GM18517 (cell line): Measurements from ENCODE around the gene ILKAP.
A peak's percentile ranks its signal among the peaks of the same experiment; 100 is the strongest.

Experiments used
- ATAC-seq: cut with Tn5 transposase; IDR thresholded peaks from one replicate; pipeline ENCODE4 v1.9.1; 2021; ENCODE audit warnings: mild to moderate bottlenecking, moderate library complexity; ENCODE audit not compliant: unreplicated experiment

Gene ILKAP, protein sequence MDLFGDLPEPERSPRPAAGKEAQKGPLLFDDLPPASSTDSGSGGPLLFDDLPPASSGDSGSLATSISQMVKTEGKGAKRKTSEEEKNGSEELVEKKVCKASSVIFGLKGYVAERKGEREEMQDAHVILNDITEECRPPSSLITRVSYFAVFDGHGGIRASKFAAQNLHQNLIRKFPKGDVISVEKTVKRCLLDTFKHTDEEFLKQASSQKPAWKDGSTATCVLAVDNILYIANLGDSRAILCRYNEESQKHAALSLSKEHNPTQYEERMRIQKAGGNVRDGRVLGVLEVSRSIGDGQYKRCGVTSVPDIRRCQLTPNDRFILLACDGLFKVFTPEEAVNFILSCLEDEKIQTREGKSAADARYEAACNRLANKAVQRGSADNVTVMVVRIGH

GRCh38 chr2:238203094-238203972 lies at the start of gene ILKAP:
Gene ILKAP (minus strand): TSS chr2:238203695. CDS start chr2:238203553, 142 bp downstream.
- ATAC-seq, result peak; percentile 92

- ATAC-seq, result no peak
Measured at GRCh38 chr2:238252766-238253630, 49.5 kb upstream of the ILKAP start.

GRCh38 chr2:238251986-238252385 lies 48.5 kb upstream of the ILKAP start:
- no peak for ATAC-seq

GRCh38 chr2:238251331-238251730 lies 47.8 kb upstream of the ILKAP start:
- ATAC-seq, result no peak

DNA sequence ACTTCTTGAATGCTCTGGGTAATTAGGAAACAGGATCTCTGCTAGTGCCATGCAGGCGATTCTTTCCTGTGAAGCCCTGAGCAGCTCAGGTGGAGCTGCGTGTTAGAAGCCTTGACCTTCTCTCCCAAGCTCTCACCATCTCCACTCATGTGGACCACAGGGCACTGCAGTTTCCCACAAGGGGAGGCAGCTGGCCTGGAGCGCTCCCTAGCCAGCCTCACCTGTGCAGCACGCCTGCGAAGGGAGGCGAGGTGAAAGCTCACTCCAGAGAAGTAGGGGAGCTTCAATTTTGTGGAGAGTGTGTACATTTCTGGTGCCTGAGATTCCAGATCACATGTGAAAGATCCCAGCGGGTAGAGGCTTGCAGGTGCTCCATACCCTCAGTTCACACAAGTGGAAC lies 47.4 kb upstream of the ILKAP start:
- no peak for ATAC-seq

GRCh38 chr2:238247841-238248453 lies 44.5 kb upstream of the ILKAP start:
- ATAC-seq, result no peak

GRCh38 chr2:238247002-238247822 lies 43.7 kb upstream of the ILKAP start:
- ATAC-seq, result no peak

GRCh38 chr2:238244151-238244550 lies 40.7 kb upstream of the ILKAP start:
- no peak for ATAC-seq

- ATAC-seq, result no peak
Measured at GRCh38 chr2:238243496-238244076, 40.1 kb upstream of the ILKAP start.

- no peak for ATAC-seq
Measured at GRCh38 chr2:238242731-238243495, 39.4 kb upstream of the ILKAP start.

- ATAC-seq, result no peak
Measured at GRCh38 chr2:238241970-238242369, 38.5 kb upstream of the ILKAP start.

DNA sequence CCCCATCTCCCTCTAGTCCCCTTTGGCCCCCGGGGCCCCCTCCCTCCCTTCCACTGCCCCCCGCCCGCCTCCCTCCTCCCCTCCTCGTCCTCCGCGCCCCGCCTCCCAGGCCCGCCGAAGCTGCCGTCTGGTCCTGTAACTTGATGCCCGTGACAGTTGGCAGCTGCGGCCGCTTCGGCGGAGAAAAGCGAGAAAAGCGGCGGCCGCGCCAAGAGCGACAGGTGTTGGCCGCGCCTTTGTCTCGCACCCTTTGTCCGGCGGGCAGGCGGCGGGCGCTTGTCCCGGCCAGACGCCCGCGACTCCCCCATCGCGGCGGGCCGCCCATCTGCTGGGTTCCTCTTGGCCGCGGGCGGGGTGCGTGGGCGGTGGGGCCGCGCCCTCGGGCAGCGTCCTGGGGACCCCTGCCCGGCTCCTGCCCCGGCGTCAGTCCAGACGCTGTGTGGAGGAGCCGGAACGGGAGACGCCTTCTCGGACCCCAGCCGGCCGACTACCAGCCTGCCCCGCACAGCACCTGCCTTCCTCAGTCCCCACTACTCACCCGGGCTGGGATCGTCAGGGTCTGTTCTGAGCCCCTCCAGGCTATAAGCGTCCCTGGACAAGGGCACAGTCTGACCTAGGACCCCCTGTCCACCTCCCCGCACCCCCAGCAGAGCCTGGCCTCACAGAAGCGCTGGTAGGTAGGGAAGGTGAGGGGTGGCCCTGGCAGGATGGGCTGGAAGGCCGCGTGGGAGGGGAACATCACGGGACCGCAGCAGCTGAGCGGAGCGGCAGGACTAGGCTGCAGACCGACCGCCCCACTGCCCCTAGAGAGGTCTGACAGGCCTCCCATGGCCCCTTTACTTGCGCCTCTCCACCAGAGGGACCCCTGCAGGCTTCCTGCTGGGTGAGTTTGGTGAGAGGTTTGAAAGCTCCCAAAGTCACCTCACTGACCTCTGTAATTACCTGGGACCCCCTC lies 37.5 kb upstream of the ILKAP start:
- ATAC-seq, result no peak

DNA sequence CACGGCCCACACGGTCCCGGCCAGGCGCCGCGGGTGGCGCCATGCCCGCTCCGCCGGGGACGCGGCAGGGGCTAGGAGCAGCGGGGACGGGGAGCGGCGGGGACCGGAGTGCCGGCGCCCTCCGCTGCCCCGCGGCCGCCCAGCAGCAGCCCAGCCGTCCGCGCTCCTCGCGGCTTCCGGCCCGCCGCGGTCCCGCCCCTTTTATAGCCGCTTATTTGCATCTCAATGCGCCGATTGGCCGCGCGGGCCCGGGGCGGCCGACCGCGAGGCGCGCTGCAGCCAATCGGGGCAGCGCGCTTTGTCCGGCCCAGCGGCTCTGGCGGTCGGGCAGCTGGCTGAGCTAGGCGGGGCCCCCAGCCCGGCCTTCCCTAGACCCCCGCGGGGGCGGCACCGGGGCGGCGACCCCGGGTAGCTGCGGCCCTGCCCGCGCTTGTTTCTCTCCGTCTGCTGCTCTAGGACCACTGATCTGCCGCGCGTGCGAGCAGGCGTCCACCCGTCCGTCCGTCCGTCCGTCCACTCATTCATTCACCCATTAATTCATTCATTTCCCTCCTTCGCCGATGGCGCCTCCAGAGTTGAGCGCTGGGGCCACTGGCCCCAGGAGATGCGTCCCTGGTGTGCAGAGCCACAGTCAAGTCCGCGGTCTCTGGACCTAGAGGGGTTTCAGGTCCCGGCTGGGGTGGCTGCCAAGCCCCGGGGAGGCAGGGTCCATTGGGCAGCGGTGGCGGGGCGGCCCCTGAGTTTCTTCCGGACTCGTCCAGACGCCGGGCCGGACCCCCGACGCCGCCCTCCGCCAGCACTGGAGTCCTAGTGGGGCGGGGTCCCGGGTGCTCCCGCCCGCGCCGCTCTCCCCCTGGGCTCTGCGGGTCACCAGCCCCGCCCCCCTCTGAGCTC lies 36.6 kb upstream of the ILKAP start, which contains the start of gene HES6:
Gene HES6 (minus strand): TSS at position 176 of the 894 bp plus-strand sequence. CDS start 133 bp downstream, at position 43.
- ATAC-seq, result peak; percentile 78

DNA sequence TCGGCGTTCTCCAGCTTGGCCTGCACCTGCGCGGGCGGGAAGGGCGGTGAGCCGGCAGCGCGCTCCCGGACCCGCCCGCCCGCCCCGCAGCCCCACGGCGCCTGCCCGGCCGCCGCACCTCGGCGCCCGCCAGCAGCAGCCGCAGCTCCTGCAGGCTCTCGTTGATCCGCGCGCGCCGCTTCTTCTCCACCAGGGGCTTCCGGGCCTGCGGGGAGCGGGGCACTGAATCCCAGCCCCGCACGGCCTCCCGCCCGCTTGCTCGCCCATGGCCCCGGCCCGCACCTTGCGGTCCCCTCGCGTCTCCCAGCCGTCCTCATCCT lies 36.0 kb upstream of the ILKAP start:
- ATAC-seq, result no peak

GRCh38 chr2:238238766-238239542 lies 35.5 kb upstream of the ILKAP start:
- ATAC-seq, result no peak

DNA sequence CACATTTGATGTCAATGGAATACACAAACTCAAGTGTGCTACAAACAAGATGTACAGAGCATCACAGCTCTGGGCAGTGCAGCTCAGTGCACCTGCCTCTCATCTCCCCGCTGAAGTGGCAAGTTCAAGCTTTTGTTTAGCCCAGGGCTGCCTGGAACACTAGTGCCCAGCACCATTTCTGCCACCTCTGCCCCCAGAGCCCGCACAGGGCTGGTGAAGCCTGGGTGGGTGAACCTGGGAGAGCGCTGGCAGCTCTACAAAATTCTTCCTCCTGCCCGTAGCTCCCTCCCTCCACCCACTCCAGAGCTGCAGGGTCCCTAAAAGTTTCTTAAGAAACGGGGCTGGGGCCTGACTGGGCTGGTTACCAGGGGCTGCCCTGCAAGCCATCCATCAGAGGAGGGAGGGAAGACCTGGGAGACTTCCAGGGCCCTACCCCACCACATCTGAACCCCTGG lies 34.8 kb upstream of the ILKAP start:
- no peak for ATAC-seq
